IMR-90 (cell line): ENCODE measurements around the gene CETP. TPM values are rescaled to one million over a fixed set of nuclear protein-coding genes. Genes with fewer than 3 reads are reported as not detected.
A peak's percentile ranks its signal among the peaks of the same experiment; 100 is the strongest.

Source experiments
- ATAC-seq: fragments of 200-7000 bp; cut with Tn5 transposase; 2 replicates; pipeline ENCODE4 v1.9.1; 2020; ENCODE audit warnings: low read depth, mild to moderate bottlenecking, moderate library complexity
- BruUV-seq: library from RNA; stranded (reverse); fragments of 400-500 nt; replicated peaks from 2 replicates; lab custom pipeline; 2021; lab: Mats Ljungman, UMichigan
- CTCF ChIA-PET: fragments of 300-600 bp; formaldehyde crosslinking; extraction: SDS; loops from one replicate; lab custom pipeline; 2021; ENCODE audit warnings: antibody characterized with exemption; lab: Yijun Ruan, JAX
- POLR2A ChIA-PET: fragments of 300-600 bp; sonication (Branson Sonifier 250); formaldehyde crosslinking; loops from one replicate; lab custom pipeline; 2022; ENCODE audit warnings: antibody characterized with exemption; ENCODE audit not compliant: unreplicated experiment; lab: Charles Lee
- DNase-seq: peaks from one replicate; pipeline ENCODE4 v3.0.0; 2013
- H2AFZ ChIP-seq: replicated peaks from 2 replicates; pipeline ENCODE3; 2013; ENCODE audit warnings: low read length, mild to moderate bottlenecking; ENCODE audit not compliant: poor library complexity
- H2AK5ac ChIP-seq: 2 replicates; pipeline ENCODE4 v1.6.1; 2013; ENCODE audit warnings: low read depth, low read length, inconsistent platforms
- H2AK9ac ChIP-seq: replicated peaks from 2 replicates; pipeline ENCODE3; 2013; ENCODE audit warnings: mild to moderate bottlenecking, low read depth, low read length, moderate library complexity; ENCODE audit not compliant: poor library complexity
- H2BK120ac ChIP-seq: 2 replicates; pipeline ENCODE4 v1.6.1; 2013; ENCODE audit warnings: low read depth, low read length, inconsistent platforms
- H2BK15ac ChIP-seq: 3 replicates; pipeline ENCODE4 v1.6.1; 2013; ENCODE audit warnings: low read depth, low read length, inconsistent platforms
- H2BK20ac ChIP-seq: 2 replicates; pipeline ENCODE4 v1.6.1; 2013; ENCODE audit warnings: low read depth, mild to moderate bottlenecking, inconsistent platforms, low read length, moderate library complexity
- H2BK5ac ChIP-seq: 2 replicates; pipeline ENCODE4 v1.6.1; 2013; ENCODE audit warnings: mild to moderate bottlenecking, low read depth, low read length, inconsistent platforms; ENCODE audit not compliant: poor library complexity, severe bottlenecking
- H3K14ac ChIP-seq: replicated peaks from 2 replicates; pipeline ENCODE4 v1.6.1; 2013; ENCODE audit warnings: low read depth, low read length, inconsistent platforms
- H3K18ac ChIP-seq: 2 replicates; pipeline ENCODE4 v1.6.1; 2013; ENCODE audit warnings: low read depth, low read length, control low read depth
- H3K23ac ChIP-seq: 2 replicates; pipeline ENCODE4 v1.6.1; 2013; ENCODE audit warnings: low read depth, low read length, inconsistent platforms
- H3K27ac ChIP-seq: 2 replicates; pipeline ENCODE4 v1.5.1; 2013; ENCODE audit warnings: mild to moderate bottlenecking, control low read depth, low read length; ENCODE audit not compliant: insufficient read depth
- H3K27me3 ChIP-seq: 2 replicates; pipeline ENCODE4 v1.6.1; 2013; ENCODE audit warnings: low read length; ENCODE audit not compliant: control insufficient read depth, insufficient read depth
- H3K36me3 ChIP-seq: 2 replicates; pipeline ENCODE4 v1.6.1; 2013; ENCODE audit warnings: low read length, mixed read lengths; ENCODE audit not compliant: control insufficient read depth, insufficient read depth
- H3K4ac ChIP-seq: 2 replicates; pipeline ENCODE4 v1.6.1; 2013; ENCODE audit warnings: low read depth, low read length, inconsistent platforms
- H3K4me1 ChIP-seq: 2 replicates; pipeline ENCODE4 v1.6.1; 2013; ENCODE audit warnings: low read length, mixed read lengths; ENCODE audit not compliant: control insufficient read depth, insufficient read depth
- H3K4me2 ChIP-seq: 2 replicates; pipeline ENCODE4 v1.6.1; 2013; ENCODE audit warnings: low read depth, mild to moderate bottlenecking, control low read depth, low read length, moderate library complexity
- H3K4me3 ChIP-seq: 2 replicates; pipeline ENCODE4 v1.5.1; 2013; ENCODE audit warnings: low read depth, mild to moderate bottlenecking, control low read depth, low read length, moderate library complexity; ENCODE audit not compliant: insufficient read depth
- H3K56ac ChIP-seq: 2 replicates; pipeline ENCODE4 v1.6.1; 2013; ENCODE audit warnings: low read length, inconsistent platforms; ENCODE audit not compliant: insufficient read depth; ENCODE audit errors: extremely low read depth
- H3K79me1 ChIP-seq, 2 experiments: 2 replicates each; pipeline ENCODE4 v1.6.1; 2013; ENCODE audit warnings: low read length in 2 of 2, inconsistent platforms in 1 of 2, low read depth in 1 of 2
- H3K9ac ChIP-seq: 2 replicates; pipeline ENCODE4 v1.6.1; 2013; ENCODE audit warnings: low read depth, low read length, control low read depth
- H3K9me1 ChIP-seq: 2 replicates; pipeline ENCODE4 v1.6.1; 2013; ENCODE audit warnings: low read length, inconsistent platforms; ENCODE audit not compliant: insufficient read depth
- H3K9me3 ChIP-seq: 2 replicates; pipeline ENCODE4 v1.6.1; 2013; ENCODE audit warnings: low read length; ENCODE audit not compliant: control insufficient read depth, insufficient read depth
- H4K20me1 ChIP-seq: 2 replicates; pipeline ENCODE4 v1.6.1; 2013; ENCODE audit warnings: low read length, inconsistent platforms; ENCODE audit not compliant: insufficient read depth
- H4K5ac ChIP-seq: 2 replicates; pipeline ENCODE4 v1.6.1; 2013; ENCODE audit warnings: mild to moderate bottlenecking, low read depth, low read length, control low read depth
- H4K8ac ChIP-seq, 2 experiments: 2 replicates each; pipeline ENCODE4 v1.6.1; 2013; ENCODE audit warnings: low read depth in 2 of 2, low read length in 2 of 2, control low read depth in 1 of 2, inconsistent platforms in 1 of 2
- H4K91ac ChIP-seq: 2 replicates; pipeline ENCODE4 v1.6.1; 2013; ENCODE audit warnings: low read depth, low read length, inconsistent platforms; ENCODE audit not compliant: insufficient read depth
- CEBPB ChIP-seq: IDR thresholded peaks from 2 replicates; pipeline ENCODE4 v1.6.1; 2012; ENCODE audit warnings: low read depth, low read length, improper control_type of control experiment
- CHD1 ChIP-seq: IDR thresholded peaks from 2 replicates; pipeline ENCODE4 v1.6.1; 2012; ENCODE audit warnings: low read depth, low read length, improper control_type of control experiment
- WGBS, 2 experiments: methylation state at CpG; one replicate each; pipeline versions ENCODE4 v1.1.5 to v1.1.7; 2013; ENCODE audit warnings: missing lambda C conversion rate in 2 of 2; ENCODE audit not compliant: insufficient read length in 1 of 2; ENCODE audit errors: extremely low coverage in 2 of 2; 5-methylcytosine and 5-hydroxymethylcytosine counted together
- dilution Hi-C: fragments of 300-500 bp; cut with HindIII; formaldehyde crosslinking; loops from one replicate; pipeline ENCODE4 v1.14.3; 2018; ENCODE audit warnings: low sequenced_read_pairs; ENCODE audit not compliant: unreplicated experiment
- in situ Hi-C: fragments of 300-500 bp; cut with MboI; formaldehyde crosslinking; loops from 3 replicates; pipeline ENCODE4 v1.14.3; 2019; ENCODE audit warnings: low sequenced_read_pairs, inconsistent platforms, mixed read lengths
- intact Hi-C: fragments of 100-400 bp; cut with micrococcal nuclease; formaldehyde crosslinking; loops from 2 replicates; pipeline ENCODE4 v1.10.0; 2022
- polyA plus RNA-seq, 3 experiments: library from polyadenylated mRNA; depleted of rRNA; stranded (reverse); fragments of >200 nt; gene quantifications; 2 replicates each; pipeline ENCODE4 v1.2.3, GENCODE V29; 2012; ENCODE audit warnings: low replicate concordance in 1 of 3
- total RNA-seq: library from RNA; depleted of rRNA; stranded (reverse); fragments of >200 nt; gene quantifications from 2 replicates; pipeline ENCODE4 v1.2.3, GENCODE V29; 2012

The CETP gene
- total and polyA plus RNA-seq, 2 of the 4 experiments (the other 2 are of a cell fraction): not detected

- DNase-seq (peak; percentile 71), ATAC-seq (peak; percentile 67)
- no peak for TF ChIP-seq CHD1
- peak; percentile 43; the same call in 1 of the 2 replicates for TF ChIP-seq CEBPB
- Histone ChIP-seq H2BK15ac (no peak overlapping the region), H2BK20ac (no peak overlapping the region; the same call in 1 of the 2 replicates), H2AFZ (no peak overlapping the region), H4K91ac (no peak overlapping the region), H4K20me1 (no peaks in the 10 kb centered on the region), H3K18ac (peak overlapping the region; percentile 35; the same call in 1 of the 2 replicates), H3K27me3 (no peaks in the 10 kb centered on the region), H4K8ac (no peak overlapping the region), H3K4ac (no peak overlapping the region), H3K9me1 (peaks cover 18% of the 10 kb centered on the region), H3K9me3 (peaks cover 2% of the 10 kb centered on the region; the same call in 1 of the 2 replicates), H3K79me1 (peaks cover 15 to 56% of the 10 kb centered on the region in 2 experiments), H2BK5ac (peak overlapping the region; percentile 3), H3K56ac (no peak overlapping the region), H2BK120ac (peak overlapping the region; percentile 12; the same call in 1 of the 2 replicates), H4K5ac (no peak overlapping the region), H3K14ac (no peak overlapping the region), H3K23ac (no peak overlapping the region), H3K27ac (no peak overlapping the region), H2AK5ac (no peak overlapping the region), H3K4me3 (no peak overlapping the region), H2AK9ac (no peak overlapping the region), H3K4me1 (peaks cover 7% of the 10 kb centered on the region; the same call in 1 of the 2 replicates), H3K9ac (no peak overlapping the region), H3K36me3 (peaks cover 8% of the 10 kb centered on the region), H3K4me2 (peak overlapping the region; percentile 47; the same call in 1 of the 2 replicates)
- 29% methylated on average over 1 of the region's 2 CpGs; no CpG with 5 or more reads in 1 of the 2 experiments for WGBS, 2 experiments
- ChIA-PET CTCF (no interaction called here), POLR2A (no interaction called here)
- intact Hi-C loops: no loop called here
- no TSS peak for BruUV-seq
- in situ Hi-C loops: no loop called here
- dilution Hi-C loops: no loop called here
Observed at GRCh38 chr16:57013229-57013628, 51.5 kb downstream of the CETP start.
